NB4 (cell line): Measurements from ENCODE around the gene ITCH.

Experiments used
- MYC ChIP-seq: IDR thresholded peaks from 2 replicates; pipeline ENCODE4 v1.6.1; 2011; ENCODE audit warnings: low read depth, low read length
- POLR2A ChIP-seq: IDR thresholded peaks from 2 replicates; pipeline ENCODE4 v1.6.1; 2011; ENCODE audit warnings: mild to moderate bottlenecking; ENCODE audit not compliant: insufficient read length; ENCODE audit errors: extremely low read depth
- TF ChIP-seq, protein P1 (sequence below): IDR thresholded peaks from one replicate; pipeline ENCODE4 v1.5.1; 2012; ENCODE audit warnings: low read depth, low read length
- TF ChIP-seq, protein P2 (sequence below): IDR thresholded peaks from 2 replicates; pipeline ENCODE4 v1.6.1; 2011; ENCODE audit warnings: low read depth, low read length

DNA sequence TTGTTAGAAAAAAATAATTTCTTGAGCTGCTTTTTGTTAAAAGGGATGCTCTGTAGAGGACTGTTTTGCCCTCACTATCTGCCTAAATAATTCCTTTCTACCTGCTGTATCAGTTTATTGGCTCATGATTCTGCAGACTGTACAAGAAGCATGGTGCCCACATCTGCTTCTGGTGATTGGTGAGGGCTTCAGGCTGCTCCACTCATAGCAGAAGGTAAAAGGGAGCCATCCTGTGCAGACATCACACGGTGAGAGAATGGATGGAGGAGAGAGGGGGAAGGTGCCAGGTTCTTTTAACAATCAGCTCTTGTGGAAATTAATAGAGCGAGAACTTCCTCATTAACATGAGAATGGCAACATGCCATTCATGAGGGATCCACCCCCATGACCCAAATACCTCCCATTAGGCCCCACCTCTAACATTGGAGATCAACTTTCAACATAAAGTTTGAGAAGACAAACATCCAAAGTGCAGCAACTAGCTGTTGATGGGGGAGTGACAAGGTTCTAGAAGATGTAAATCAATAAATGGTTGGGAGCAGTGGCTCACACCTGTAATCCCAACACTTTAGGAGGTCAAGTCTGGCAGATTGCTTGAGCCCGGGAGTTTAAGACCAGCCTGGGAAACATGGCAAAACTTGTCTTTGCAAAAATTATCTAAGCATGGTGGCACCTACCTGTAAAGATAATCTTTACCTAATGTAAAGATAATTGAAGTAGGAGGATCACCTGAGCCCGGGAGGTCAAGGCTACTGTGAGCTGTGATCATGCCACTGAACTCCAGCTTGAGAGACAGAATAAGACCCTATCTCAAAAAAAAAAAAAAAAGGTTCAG is 44.2 kb upstream of the ITCH start:
- TF ChIP-seq, protein P1, sequence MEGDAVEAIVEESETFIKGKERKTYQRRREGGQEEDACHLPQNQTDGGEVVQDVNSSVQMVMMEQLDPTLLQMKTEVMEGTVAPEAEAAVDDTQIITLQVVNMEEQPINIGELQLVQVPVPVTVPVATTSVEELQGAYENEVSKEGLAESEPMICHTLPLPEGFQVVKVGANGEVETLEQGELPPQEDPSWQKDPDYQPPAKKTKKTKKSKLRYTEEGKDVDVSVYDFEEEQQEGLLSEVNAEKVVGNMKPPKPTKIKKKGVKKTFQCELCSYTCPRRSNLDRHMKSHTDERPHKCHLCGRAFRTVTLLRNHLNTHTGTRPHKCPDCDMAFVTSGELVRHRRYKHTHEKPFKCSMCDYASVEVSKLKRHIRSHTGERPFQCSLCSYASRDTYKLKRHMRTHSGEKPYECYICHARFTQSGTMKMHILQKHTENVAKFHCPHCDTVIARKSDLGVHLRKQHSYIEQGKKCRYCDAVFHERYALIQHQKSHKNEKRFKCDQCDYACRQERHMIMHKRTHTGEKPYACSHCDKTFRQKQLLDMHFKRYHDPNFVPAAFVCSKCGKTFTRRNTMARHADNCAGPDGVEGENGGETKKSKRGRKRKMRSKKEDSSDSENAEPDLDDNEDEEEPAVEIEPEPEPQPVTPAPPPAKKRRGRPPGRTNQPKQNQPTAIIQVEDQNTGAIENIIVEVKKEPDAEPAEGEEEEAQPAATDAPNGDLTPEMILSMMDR, result no peak
- TF ChIP-seq POLR2A (no peak), MYC (no peak)
- TF ChIP-seq, protein P2, sequence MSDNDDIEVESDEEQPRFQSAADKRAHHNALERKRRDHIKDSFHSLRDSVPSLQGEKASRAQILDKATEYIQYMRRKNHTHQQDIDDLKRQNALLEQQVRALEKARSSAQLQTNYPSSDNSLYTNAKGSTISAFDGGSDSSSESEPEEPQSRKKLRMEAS, result no peak
